ENCODE measurements around the gene PTPRCAP.

PTPRCAP gene

DNA sequence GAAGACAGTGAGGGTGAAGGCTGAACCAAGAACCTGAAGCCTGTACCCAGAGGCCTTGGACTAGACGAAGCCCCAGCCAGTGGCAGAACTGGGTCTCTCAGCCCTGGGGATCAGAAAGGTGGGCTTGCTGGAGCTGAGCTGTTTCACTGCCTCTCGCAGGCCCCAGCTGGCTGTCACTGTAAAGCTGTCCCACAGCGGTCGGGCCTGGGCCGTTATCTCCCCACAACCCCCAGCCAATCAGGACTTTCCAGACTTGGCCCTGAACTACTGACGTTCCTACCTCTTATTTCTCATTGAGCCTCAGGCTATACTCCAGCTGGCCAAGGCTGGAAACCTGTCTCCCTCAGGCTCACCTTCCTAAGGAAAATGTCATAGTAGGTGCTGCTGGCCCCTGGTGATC lies 39.9 kb downstream of the PTPRCAP start:
- Histone ChIP-seq H3K4me3 (replicated peaks; ENCODE audit: low read depth, low read length) (no peak overlapping the region), H3K27me3 (replicated peaks; ENCODE audit: control insufficient read depth, insufficient read depth, low read length) (no peaks in the 10 kb centered on the region), H3K36me3 (ENCODE audit: control insufficient read depth, insufficient read depth, low read length) (peaks cover 36% of the 10 kb centered on the region)
- TF ChIP-seq, protein P1, sequence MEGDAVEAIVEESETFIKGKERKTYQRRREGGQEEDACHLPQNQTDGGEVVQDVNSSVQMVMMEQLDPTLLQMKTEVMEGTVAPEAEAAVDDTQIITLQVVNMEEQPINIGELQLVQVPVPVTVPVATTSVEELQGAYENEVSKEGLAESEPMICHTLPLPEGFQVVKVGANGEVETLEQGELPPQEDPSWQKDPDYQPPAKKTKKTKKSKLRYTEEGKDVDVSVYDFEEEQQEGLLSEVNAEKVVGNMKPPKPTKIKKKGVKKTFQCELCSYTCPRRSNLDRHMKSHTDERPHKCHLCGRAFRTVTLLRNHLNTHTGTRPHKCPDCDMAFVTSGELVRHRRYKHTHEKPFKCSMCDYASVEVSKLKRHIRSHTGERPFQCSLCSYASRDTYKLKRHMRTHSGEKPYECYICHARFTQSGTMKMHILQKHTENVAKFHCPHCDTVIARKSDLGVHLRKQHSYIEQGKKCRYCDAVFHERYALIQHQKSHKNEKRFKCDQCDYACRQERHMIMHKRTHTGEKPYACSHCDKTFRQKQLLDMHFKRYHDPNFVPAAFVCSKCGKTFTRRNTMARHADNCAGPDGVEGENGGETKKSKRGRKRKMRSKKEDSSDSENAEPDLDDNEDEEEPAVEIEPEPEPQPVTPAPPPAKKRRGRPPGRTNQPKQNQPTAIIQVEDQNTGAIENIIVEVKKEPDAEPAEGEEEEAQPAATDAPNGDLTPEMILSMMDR (IDR thresholded peaks at IDR 0.05; ENCODE audit: insufficient read depth, low read length, poor library complexity, severe bottlenecking) = no peak
- DNase-seq (ENCODE audit: extremely low read depth, insufficient read length) = no peak

DNA sequence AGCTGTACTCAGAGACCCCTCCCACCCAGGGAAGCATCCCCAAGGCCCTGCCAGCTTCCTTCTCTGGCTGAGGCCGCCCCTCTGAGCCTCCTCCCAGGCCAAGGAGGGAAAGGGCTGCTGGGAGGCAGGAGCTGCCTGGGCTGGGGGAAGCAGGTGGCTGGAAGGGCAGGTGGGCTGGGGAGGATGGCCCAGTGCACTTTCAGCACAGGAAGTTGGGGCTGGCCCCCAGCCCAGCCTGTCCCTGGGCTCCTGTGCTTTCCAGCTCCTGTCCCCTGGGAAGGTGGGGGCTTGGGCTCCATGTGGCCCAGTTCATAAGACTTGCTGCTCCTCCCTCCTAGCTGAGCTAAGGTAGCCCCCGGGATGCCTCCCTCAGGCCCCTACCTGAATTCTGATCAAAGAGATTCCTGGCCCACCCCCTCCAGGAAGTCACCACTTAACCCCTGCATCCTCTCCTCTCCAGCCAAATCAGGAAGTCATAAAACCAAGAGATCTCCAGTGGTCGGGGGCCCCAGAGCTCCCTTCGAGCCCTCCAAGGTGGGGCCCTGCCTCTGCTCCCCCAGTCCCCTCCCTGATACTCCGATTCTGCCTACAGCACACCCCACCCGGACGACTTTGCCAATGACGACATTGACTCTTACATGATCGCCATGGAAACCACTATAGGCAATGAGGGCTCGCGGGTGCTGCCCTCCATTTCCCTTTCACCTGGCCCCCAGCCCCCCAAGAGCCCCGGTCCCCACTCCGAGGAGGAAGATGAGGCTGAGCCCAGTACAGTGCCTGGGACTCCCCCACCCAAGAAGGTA lies 40.7 kb downstream of the PTPRCAP start:
- Histone ChIP-seq H3K4me3 (replicated peaks; ENCODE audit: low read depth, low read length) (no peak overlapping the region), H3K36me3 (ENCODE audit: control insufficient read depth, insufficient read depth, low read length) (peaks cover 36% of the 10 kb centered on the region), H3K27me3 (replicated peaks; ENCODE audit: control insufficient read depth, insufficient read depth, low read length) (no peaks in the 10 kb centered on the region)
- TF ChIP-seq, protein P1 (IDR thresholded peaks at IDR 0.05; ENCODE audit: insufficient read depth, low read length, poor library complexity, severe bottlenecking) = no peak
- DNase-seq (ENCODE audit: extremely low read depth, insufficient read length) = no peak

DNA sequence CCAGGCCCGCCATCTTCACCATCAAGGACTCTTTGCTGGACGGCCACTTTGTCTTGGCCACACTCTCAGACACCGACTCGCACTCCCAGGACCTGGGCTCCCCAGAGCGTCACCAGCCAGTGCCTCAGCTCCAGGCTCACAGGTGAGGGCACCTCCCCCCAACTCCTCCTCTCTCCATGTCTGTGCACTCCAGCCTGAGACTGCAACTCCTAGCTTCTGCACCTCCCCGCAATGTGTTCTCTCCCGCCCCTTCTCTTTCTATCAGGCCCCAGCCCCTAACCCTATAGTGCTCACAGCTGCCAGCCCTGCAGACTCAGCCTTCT lies 41.3 kb downstream of the PTPRCAP start:
- TF ChIP-seq, protein P1 (IDR thresholded peaks at IDR 0.05; ENCODE audit: insufficient read depth, low read length, poor library complexity, severe bottlenecking) = no peak
- no peak overlapping the region for H3K4me3 ChIP-seq (replicated peaks; ENCODE audit: low read depth, low read length)
- no peaks in the 10 kb centered on the region for H3K27me3 ChIP-seq (replicated peaks; ENCODE audit: control insufficient read depth, insufficient read depth, low read length)
- peaks cover 36% of the 10 kb centered on the region for H3K36me3 ChIP-seq (ENCODE audit: control insufficient read depth, insufficient read depth, low read length)
- DNase-seq (ENCODE audit: extremely low read depth, insufficient read length) = no peak

DNA sequence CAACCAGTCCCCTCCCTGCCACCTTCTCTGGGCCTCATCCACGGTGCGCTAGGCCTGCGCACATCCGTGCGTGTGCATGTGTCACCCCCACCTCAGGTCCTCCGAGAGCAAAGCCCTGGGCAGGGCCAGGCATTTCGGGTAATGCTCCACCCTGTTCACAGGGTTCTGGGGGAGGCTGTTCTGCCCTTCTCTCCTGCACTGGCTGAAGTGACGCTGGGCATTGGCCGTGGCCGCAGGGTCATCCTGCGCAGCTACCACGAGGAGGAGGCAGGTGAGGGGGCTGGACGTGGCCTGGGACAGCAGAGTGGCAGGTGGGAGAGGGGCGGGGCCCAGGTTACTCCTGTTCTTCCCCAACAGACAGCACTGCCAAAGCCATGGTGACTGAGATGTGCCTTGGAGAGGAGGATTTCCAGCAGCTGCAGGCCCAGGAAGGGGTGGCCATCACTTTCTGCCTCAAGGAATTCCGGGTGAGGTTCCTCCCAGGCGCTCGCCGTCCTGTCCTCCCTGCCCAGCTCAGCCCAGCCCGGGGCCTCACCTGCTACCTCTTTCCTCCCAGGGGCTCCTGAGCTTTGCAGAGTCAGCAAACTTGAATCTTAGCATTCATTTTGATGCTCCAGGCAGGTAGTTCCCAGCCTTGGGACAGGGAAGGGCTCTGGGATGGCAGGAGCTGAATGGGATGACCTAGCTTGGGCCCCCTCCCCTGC lies 41.8 kb downstream of the PTPRCAP start:
- H3K27me3 ChIP-seq (replicated peaks; ENCODE audit: control insufficient read depth, insufficient read depth, low read length) = no peaks in the 10 kb centered on the region
- no peak overlapping the region for H3K4me3 ChIP-seq (replicated peaks; ENCODE audit: low read depth, low read length)
- H3K36me3 ChIP-seq (ENCODE audit: control insufficient read depth, insufficient read depth, low read length) = peaks cover 36% of the 10 kb centered on the region
- TF ChIP-seq, protein P1 (IDR thresholded peaks at IDR 0.05; ENCODE audit: insufficient read depth, low read length, poor library complexity, severe bottlenecking) = no peak
- no peak for DNase-seq (ENCODE audit: extremely low read depth, insufficient read length)

DNA sequence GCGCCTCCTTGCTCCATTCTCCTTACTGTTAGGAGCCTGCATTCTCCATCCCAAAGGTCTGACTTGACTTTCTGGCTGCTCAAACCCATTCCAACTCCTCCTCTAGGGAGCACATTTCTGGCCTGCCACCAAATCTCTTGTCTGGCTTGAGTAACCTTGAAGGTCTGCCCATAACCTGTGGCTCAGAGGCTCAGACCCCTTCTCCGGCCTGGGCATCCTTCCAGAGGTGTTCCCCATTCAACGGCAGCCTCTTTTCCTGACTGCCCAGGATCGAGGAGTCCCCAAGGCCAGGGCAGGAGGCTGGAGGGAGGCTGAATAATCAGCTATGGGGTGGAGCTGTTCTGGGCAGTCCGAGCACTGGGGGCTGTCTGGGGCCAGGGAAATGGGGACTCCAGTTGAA lies 43.5 kb downstream of the PTPRCAP start:
- no peak overlapping the region for H3K4me3 ChIP-seq (replicated peaks; ENCODE audit: low read depth, low read length)
- no peak for DNase-seq (ENCODE audit: extremely low read depth, insufficient read length)
- TF ChIP-seq, protein P1 (IDR thresholded peaks at IDR 0.05; ENCODE audit: insufficient read depth, low read length, poor library complexity, severe bottlenecking) = no peak
- H3K36me3 ChIP-seq (ENCODE audit: control insufficient read depth, insufficient read depth, low read length) = peaks cover 30% of the 10 kb centered on the region
- no peaks in the 10 kb centered on the region for H3K27me3 ChIP-seq (replicated peaks; ENCODE audit: control insufficient read depth, insufficient read depth, low read length)
